SK-N-SH treated with all-trans-retinoic acid at 6 μM for 48 hours (cell line): ENCODE results near the gene MCM5.

Experiments used
- ARNTL ChIP-seq: fragments of 450-650 bp; formaldehyde crosslinking; IDR thresholded peaks from 2 replicates; pipeline ENCODE4 v1.5.0; 2020; ENCODE audit warnings: low read depth, mild to moderate bottlenecking, moderate library complexity, borderline replicate concordance
- CREB5 ChIP-seq: fragments of 250-450 bp; sonication (Bioruptor Pico); IDR thresholded peaks from 2 replicates; pipeline ENCODE4 v1.5.1; 2020; ENCODE audit warnings: low read depth, mild to moderate bottlenecking, moderate library complexity
- GLIS3 ChIP-seq: fragments of 250-450 bp; sonication (Bioruptor Pico); IDR thresholded peaks from 2 replicates; pipeline ENCODE4 v1.5.0; 2020; ENCODE audit warnings: mild to moderate bottlenecking, moderate library complexity
- ZFP3 ChIP-seq: fragments of 250-450 bp; sonication (Bioruptor Pico); IDR thresholded peaks from 2 replicates; pipeline ENCODE4 v1.5.0; 2020; ENCODE audit warnings: mild to moderate bottlenecking, moderate library complexity
- ZNF565 ChIP-seq: fragments of 450-650 bp; formaldehyde crosslinking; conservative IDR thresholded peaks from 2 replicates; pipeline ENCODE4 v1.5.0; 2020; ENCODE audit warnings: low read depth, mild to moderate bottlenecking, moderate library complexity
- ZNF8 ChIP-seq: fragments of 450-650 bp; formaldehyde crosslinking; IDR thresholded peaks from 2 replicates; pipeline ENCODE4 v1.5.0; 2020; ENCODE audit warnings: mild to moderate bottlenecking, moderate library complexity

- TF ChIP-seq GLIS3 (CRISPR knock-in tag) (no peak), ZFP3 (CRISPR knock-in tag) (no peak), ARNTL (no peak), ZNF8 (no peak), ZNF565 (CRISPR knock-in tag) (no peak), CREB5 (CRISPR knock-in tag) (no peak)
These were observed 45.9 kb upstream of the MCM5 start for GRCh38 chr22:35354068-35354467.
